IPS-18a (cell line): ENCODE results near the gene MYO16.

Experiments used
- H3K27ac ChIP-seq: one replicate; pipeline ENCODE4 v1.5.1; 2013; ENCODE audit warnings: low read length
- H3K27me3 ChIP-seq: one replicate; pipeline ENCODE4 v1.6.1; 2013; ENCODE audit warnings: mild to moderate bottlenecking, low read length; ENCODE audit not compliant: control insufficient read depth, insufficient read depth
- H3K36me3 ChIP-seq: one replicate; pipeline ENCODE4 v1.6.1; 2013; ENCODE audit warnings: low read depth, low read length; ENCODE audit not compliant: control insufficient read depth
- H3K4me1 ChIP-seq: one replicate; pipeline ENCODE4 v1.6.1; 2013; ENCODE audit warnings: low read depth, low read length; ENCODE audit not compliant: control insufficient read depth
- H3K4me3 ChIP-seq: one replicate; pipeline ENCODE4 v1.5.1; 2013; ENCODE audit warnings: low read length
- H3K9ac ChIP-seq: one replicate; pipeline ENCODE4 v1.6.1; 2013; ENCODE audit warnings: mild to moderate bottlenecking, low read length, moderate library complexity
- H3K9me3 ChIP-seq: one replicate; pipeline ENCODE4 v1.6.1; 2013; ENCODE audit warnings: low read depth, low read length; ENCODE audit not compliant: control insufficient read depth

MYO16 gene

GRCh38 chr13:108993346-108993745 is 363.9 kb downstream of the MYO16 start:
- Histone ChIP-seq H3K27me3 (no peaks in the 10 kb centered on the region), H3K27ac (no peak overlapping the region), H3K36me3 (no peaks in the 10 kb centered on the region), H3K9ac (no peak overlapping the region), H3K9me3 (no peaks in the 10 kb centered on the region), H3K4me3 (no peak overlapping the region), H3K4me1 (peaks cover 14% of the 10 kb centered on the region)

- H3K4me3 ChIP-seq, result no peak overlapping the region
- no peaks in the 10 kb centered on the region for H3K36me3 ChIP-seq
- no peaks in the 10 kb centered on the region for H3K9me3 ChIP-seq
- no peak overlapping the region for H3K9ac ChIP-seq
- H3K27ac ChIP-seq, result no peak overlapping the region
- no peaks in the 10 kb centered on the region for H3K27me3 ChIP-seq
- H3K4me1 ChIP-seq, result peaks cover 11% of the 10 kb centered on the region
Observed at GRCh38 chr13:108996430-108996829, 367.0 kb downstream of the MYO16 start.

DNA sequence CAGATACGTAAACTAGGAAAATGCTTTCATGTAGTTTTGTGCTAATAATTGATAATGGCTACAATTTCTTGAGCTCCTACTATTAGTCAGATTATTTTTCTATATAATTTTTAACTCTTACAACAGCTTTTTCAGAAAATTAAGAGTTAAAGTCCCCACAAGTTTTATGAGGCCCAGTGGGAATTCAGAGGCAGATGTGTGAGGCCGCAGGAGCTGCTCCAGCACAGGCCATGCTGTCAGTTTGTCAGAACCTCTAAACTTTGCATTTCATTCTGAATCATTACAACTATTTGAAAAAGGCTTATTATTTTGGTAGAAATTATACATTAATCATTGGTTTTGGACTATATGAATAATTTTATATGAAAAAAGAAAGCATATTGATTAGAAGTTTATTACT is 370.8 kb downstream of the MYO16 start:
- Histone ChIP-seq H3K4me3 (no peak overlapping the region), H3K4me1 (no peaks in the 10 kb centered on the region), H3K9me3 (no peaks in the 10 kb centered on the region), H3K9ac (no peak overlapping the region), H3K27ac (no peak overlapping the region), H3K36me3 (no peaks in the 10 kb centered on the region), H3K27me3 (no peaks in the 10 kb centered on the region)

DNA sequence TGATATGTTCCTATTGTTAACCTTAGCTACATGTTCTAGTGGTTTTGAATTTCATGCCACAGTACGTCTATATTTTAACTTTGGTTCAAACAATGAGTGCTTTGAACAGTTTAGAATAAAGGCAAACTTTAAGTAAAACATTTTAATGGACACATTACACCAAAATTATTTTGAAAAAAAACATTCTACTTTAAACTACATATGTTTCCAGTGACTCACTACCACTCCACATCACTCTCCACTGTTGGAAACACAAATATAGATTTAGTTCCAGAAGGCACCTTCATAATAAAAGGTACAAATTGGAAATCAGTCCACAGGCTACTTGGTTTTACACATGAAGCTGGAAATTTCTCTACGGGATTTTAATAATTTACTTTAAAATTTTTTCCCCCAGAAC is 373.5 kb downstream of the MYO16 start:
- no peaks in the 10 kb centered on the region for H3K36me3 ChIP-seq
- H3K4me1 ChIP-seq, result no peaks in the 10 kb centered on the region
- no peak overlapping the region for H3K9ac ChIP-seq
- H3K27me3 ChIP-seq, result no peaks in the 10 kb centered on the region
- no peaks in the 10 kb centered on the region for H3K9me3 ChIP-seq
- no peak overlapping the region for H3K4me3 ChIP-seq
- no peak overlapping the region for H3K27ac ChIP-seq

DNA sequence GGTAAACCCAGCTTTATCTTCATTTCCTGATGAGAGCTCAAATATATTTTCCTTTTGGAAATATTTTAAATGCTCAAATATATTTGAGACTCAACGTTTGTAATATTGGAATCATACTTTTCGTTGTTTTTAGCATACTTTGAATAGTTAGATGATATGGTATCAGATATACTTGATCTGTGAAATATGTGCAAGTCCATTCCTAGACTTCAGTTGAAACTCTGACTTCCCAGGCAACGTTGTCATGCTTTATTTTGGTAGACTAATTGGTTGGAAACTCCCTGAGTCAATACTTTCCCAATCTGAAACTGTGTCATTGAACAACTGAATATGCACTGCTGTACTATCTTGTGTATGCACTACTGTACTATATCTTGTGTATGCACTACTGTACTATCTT is 378.5 kb downstream of the MYO16 start:
- Histone ChIP-seq H3K4me3 (no peak overlapping the region), H3K9ac (no peak overlapping the region), H3K27ac (no peak overlapping the region), H3K36me3 (no peaks in the 10 kb centered on the region), H3K4me1 (peaks cover 13% of the 10 kb centered on the region), H3K27me3 (no peaks in the 10 kb centered on the region), H3K9me3 (no peaks in the 10 kb centered on the region)

GRCh38 chr13:109009756-109010155 is 380.3 kb downstream of the MYO16 start:
- no peak overlapping the region for H3K27ac ChIP-seq
- H3K27me3 ChIP-seq, result no peaks in the 10 kb centered on the region
- no peaks in the 10 kb centered on the region for H3K9me3 ChIP-seq
- H3K36me3 ChIP-seq, result no peaks in the 10 kb centered on the region
- peaks cover 13% of the 10 kb centered on the region for H3K4me1 ChIP-seq
- H3K9ac ChIP-seq, result no peak overlapping the region
- H3K4me3 ChIP-seq, result no peak overlapping the region

DNA sequence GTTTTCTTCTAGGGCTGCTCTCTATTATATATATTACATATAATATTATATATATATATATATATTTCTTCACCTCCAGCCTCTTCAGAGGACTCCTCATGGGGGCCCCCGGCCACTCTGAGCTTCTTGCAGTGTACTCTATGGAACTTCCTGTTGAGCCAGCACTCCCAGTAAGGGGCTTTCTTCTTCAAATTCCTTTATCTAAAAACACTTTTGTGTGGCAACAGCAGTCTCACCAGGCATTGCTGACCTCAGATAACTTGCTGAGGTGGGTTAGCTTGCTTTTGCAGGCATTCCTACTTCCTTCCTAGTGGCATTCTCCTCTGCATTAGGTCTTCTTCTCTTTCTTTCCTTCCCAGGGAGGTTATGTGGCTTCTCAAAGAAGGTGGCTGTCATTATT is 381.5 kb downstream of the MYO16 start:
- Histone ChIP-seq H3K27ac (no peak overlapping the region), H3K9me3 (no peaks in the 10 kb centered on the region)

DNA sequence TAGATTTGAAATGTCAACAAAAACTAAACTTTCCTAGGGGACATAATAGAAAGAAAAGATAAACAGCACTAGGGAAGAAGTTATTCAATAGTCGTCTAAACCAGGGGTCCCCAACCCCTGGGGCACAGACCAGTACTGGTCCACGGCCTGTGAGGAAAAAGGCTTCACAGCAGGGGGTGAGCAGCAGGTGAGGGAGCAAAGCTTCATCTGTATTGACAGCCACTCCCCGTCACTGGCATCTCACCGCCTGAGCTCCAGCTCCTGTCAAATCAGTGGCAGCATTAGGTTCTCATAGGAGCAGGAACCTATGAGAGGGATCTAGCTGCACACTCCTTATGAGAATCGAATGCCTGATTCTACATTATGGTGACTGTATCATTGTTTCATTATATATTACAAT is 382.7 kb downstream of the MYO16 start:
- H3K9me3 ChIP-seq, result no peaks in the 10 kb centered on the region
- H3K27ac ChIP-seq, result no peak overlapping the region
- H3K36me3 ChIP-seq, result no peaks in the 10 kb centered on the region
- H3K9ac ChIP-seq, result no peak overlapping the region
- no peak overlapping the region for H3K4me3 ChIP-seq
- no peaks in the 10 kb centered on the region for H3K27me3 ChIP-seq
- peaks cover 13% of the 10 kb centered on the region for H3K4me1 ChIP-seq

More for the DNA sequence above, 381.5 kb downstream of the MYO16 start:
- H3K36me3 ChIP-seq, result no peaks in the 10 kb centered on the region
- H3K9ac ChIP-seq, result no peak overlapping the region
- H3K27me3 ChIP-seq, result no peaks in the 10 kb centered on the region
- H3K4me3 ChIP-seq, result no peak overlapping the region
- peaks cover 13% of the 10 kb centered on the region for H3K4me1 ChIP-seq

DNA sequence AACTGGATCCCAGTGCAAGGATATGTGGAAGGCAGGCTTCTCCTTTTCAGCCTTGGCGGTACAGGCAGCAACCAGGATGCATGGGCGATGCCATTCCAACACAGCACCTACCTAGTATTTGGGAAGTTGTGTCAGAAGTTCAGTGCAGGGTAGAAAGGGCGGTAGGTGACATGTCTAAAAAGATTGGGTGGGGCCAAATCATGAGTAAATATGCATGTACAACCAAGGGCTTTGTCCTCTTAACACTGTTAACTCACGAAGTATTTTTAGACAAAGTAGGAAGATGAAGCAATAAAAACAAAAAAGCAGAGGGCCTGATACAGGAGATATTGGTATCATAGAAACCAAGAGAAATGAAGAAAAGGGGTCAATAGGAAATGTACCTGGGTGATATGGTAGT is 392.1 kb downstream of the MYO16 start:
- H3K27me3 ChIP-seq, result no peaks in the 10 kb centered on the region
- H3K9ac ChIP-seq, result no peak overlapping the region
- no peak overlapping the region for H3K27ac ChIP-seq
- H3K36me3 ChIP-seq, result no peaks in the 10 kb centered on the region
- H3K4me3 ChIP-seq, result no peak overlapping the region
- peaks cover 3% of the 10 kb centered on the region for H3K9me3 ChIP-seq
- no peaks in the 10 kb centered on the region for H3K4me1 ChIP-seq

GRCh38 chr13:109024611-109025010 is 395.2 kb downstream of the MYO16 start:
- H3K4me3 ChIP-seq, result no peak overlapping the region

GRCh38 chr13:109026266-109026665 is 396.9 kb downstream of the MYO16 start:
- H3K27ac ChIP-seq, result no peak overlapping the region

More at GRCh38 chr13:109024611-109025010, 395.2 kb downstream of the MYO16 start:
- H3K27me3 ChIP-seq, result no peaks in the 10 kb centered on the region
- no peaks in the 10 kb centered on the region for H3K9me3 ChIP-seq
- no peaks in the 10 kb centered on the region for H3K36me3 ChIP-seq
- no peaks in the 10 kb centered on the region for H3K4me1 ChIP-seq
- no peak overlapping the region for H3K27ac ChIP-seq
- no peak overlapping the region for H3K9ac ChIP-seq

DNA sequence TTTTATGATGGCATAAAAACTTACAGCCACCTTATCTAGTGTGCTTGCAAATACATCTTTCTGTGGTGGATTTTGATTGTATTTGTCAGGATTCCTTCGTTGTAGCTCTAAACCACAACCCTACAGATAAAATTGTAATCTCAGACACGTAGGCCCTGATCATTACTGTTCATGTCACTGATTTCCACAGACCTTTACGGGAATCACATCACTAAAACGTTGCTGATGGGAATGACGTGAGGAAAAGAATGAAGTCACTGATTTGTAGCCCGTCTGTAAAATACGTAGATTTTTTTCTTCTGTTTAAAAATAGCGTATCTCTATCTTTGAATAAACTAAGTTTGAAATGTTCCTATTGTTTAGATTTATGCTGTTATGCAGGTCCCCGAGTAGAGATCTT is 399.2 kb downstream of the MYO16 start:
- Histone ChIP-seq H3K27ac (no peak overlapping the region), H3K4me3 (no peak overlapping the region), H3K4me1 (no peaks in the 10 kb centered on the region), H3K9ac (no peak overlapping the region), H3K27me3 (no peaks in the 10 kb centered on the region), H3K36me3 (no peaks in the 10 kb centered on the region), H3K9me3 (no peaks in the 10 kb centered on the region)

More at GRCh38 chr13:109026266-109026665, 396.9 kb downstream of the MYO16 start:
- Histone ChIP-seq H3K4me1 (no peaks in the 10 kb centered on the region), H3K36me3 (no peaks in the 10 kb centered on the region), H3K4me3 (no peak overlapping the region), H3K9ac (no peak overlapping the region), H3K9me3 (no peaks in the 10 kb centered on the region), H3K27me3 (no peaks in the 10 kb centered on the region)
